Posterior vena cava (tissue), 2 donors: ENCODE measurements around the gene HTR3A. TPM values are rescaled to one million over a fixed set of nuclear protein-coding genes. Genes with fewer than 3 reads are reported as not detected.

Experiments
- total RNA-seq, 2 donors: library from RNA; stranded (reverse); fragmentation: NEBNext Ultra II Directional; extraction: Animal tissue kit (Norgen Biotek cat#: 25700); gene quantifications; one replicate each; pipeline ENCODE4 v1.2.1, GENCODE V29; 2021
- donor health status: DM: yes; HTN: yes; CAD: no.
- donor health status: DM: yes; HTN: yes; CAD: no.

Gene HTR3A
- total RNA-seq, 2 donors from 2014 or later = not detected

Other genes starting within 250 kb of the HTR3A start
- gene ZW10, start 201.4 kb upstream of the HTR3A start, total RNA-seq = 10 to 100 TPM in 1 of 2 donors, 1 to 10 TPM in 1; 9.6 to 10.5 TPM
- not detected for gene CLDN25, start 195.3 kb upstream of the HTR3A start, total RNA-seq
- gene USP28, start 99.5 kb upstream of the HTR3A start, total RNA-seq = 10 to 100 TPM; 14.2 to 23.1 TPM
- not detected for gene HTR3B, start 70.3 kb upstream of the HTR3A start, total RNA-seq
- gene ZBTB16, start 84.6 kb downstream of the HTR3A start, total RNA-seq = 100 to 1,000 TPM; 188 to 208 TPM